K562 (cell line): ENCODE results near the gene HEATR1. TPM values are rescaled to one million over a fixed set of nuclear protein-coding genes. Genes with fewer than 3 reads are reported as not detected.

Experiments
- ATF1 ChIP-seq, 2 experiments: fragments of 450-650 bp in 1 of 2; IDR thresholded peaks; 2 replicates each; pipeline ENCODE4 v1.6.1; 2016; ENCODE audit warnings: missing compliant biosample characterization in 1 of 2, missing genetic modification characterization in 1 of 2
- ATF3 ChIP-seq, 2 experiments: fragments of 450-650 bp in 1 of 2; sonication (generic) in 1 of 2; formaldehyde crosslinking in 1 of 2; IDR thresholded peaks in 1 of 2; conservative IDR thresholded peaks in 1 of 2; 2 replicates each; pipeline versions ENCODE4 v1.6.1 to v1.8.1; 2016 to 2023; ENCODE audit warnings: mild to moderate bottlenecking in 2 of 2, moderate library complexity in 2 of 2, inconsistent platforms in 1 of 2, missing genetic modification reagents in 1 of 2
- BACH1 ChIP-seq: fragments of 200-800 bp; sonication (Bioruptor generic); IDR thresholded peaks from 2 replicates; pipeline ENCODE4 v1.6.1; 2016; ENCODE audit warnings: missing genetic modification characterization, missing compliant biosample characterization
- CEBPG ChIP-seq, 3 experiments: fragments of 200-800 bp in 1 of 3; sonication (Bioruptor generic) in 1 of 3; sonication (generic) in 1 of 3; formaldehyde crosslinking in 1 of 3; IDR thresholded peaks in 2 of 3; conservative IDR thresholded peaks in 1 of 3; 2 replicates each; pipeline versions ENCODE4 v1.6.1 to v1.8.0; 2016 to 2022; ENCODE audit warnings: missing compliant biosample characterization in 2 of 3, missing genetic modification characterization in 2 of 3, mild to moderate bottlenecking in 1 of 3, missing genetic modification reagents in 1 of 3
- CTBP1 ChIP-seq: fragments of 450-650 bp; IDR thresholded peaks from 2 replicates; pipeline ENCODE4 v1.6.1; 2016; ENCODE audit warnings: borderline replicate concordance
- FOSL1 ChIP-seq: fragments of 200-800 bp; sonication (Bioruptor generic); conservative IDR thresholded peaks from 2 replicates; pipeline ENCODE4 v1.6.1; 2016; ENCODE audit warnings: missing genetic modification characterization, missing compliant biosample characterization
- GTF2A2 ChIP-seq: IDR thresholded peaks from 2 replicates; pipeline ENCODE4 v1.6.1; 2016; ENCODE audit warnings: mild to moderate bottlenecking, missing genetic modification characterization, missing compliant biosample characterization
- HMGXB4 ChIP-seq: sonication (generic); formaldehyde crosslinking; IDR thresholded peaks from 2 replicates; pipeline ENCODE4 v1.8.1; 2023; ENCODE audit warnings: mild to moderate bottlenecking, missing genetic modification reagents
- KLF6 ChIP-seq: fragments of 250-450 bp; sonication (Bioruptor Pico); IDR thresholded peaks from 2 replicates; pipeline ENCODE4 v1.4.0; 2020; ENCODE audit warnings: mild to moderate bottlenecking, moderate library complexity, borderline replicate concordance
- LEF1 ChIP-seq: fragments of 450-650 bp; IDR thresholded peaks from 2 replicates; pipeline ENCODE4 v1.6.1; 2016; ENCODE audit warnings: mild to moderate bottlenecking
- NR2C1 ChIP-seq, 2 experiments: fragments of 450-650 bp; IDR thresholded peaks; 2 replicates each; pipeline ENCODE4 v1.6.1; 2017; ENCODE audit warnings: mild to moderate bottlenecking in 2 of 2, antibody characterized with exemption in 1 of 2, inconsistent platforms in 1 of 2, missing compliant biosample characterization in 1 of 2, missing genetic modification characterization in 1 of 2
- NR2C2 ChIP-seq, 2 experiments: fragments of 200-800 bp in 1 of 2; sonication (Bioruptor generic) in 1 of 2; sonication (generic) in 1 of 2; formaldehyde crosslinking in 1 of 2; IDR thresholded peaks; 2 replicates each; pipeline versions ENCODE4 v1.6.1 to v1.8.0; 2016 to 2022; ENCODE audit warnings: mild to moderate bottlenecking in 1 of 2, missing compliant biosample characterization in 1 of 2, missing genetic modification characterization in 1 of 2, missing genetic modification reagents in 1 of 2
- RCOR1 ChIP-seq, 2 experiments: IDR thresholded peaks; 2 replicates each; pipeline ENCODE4 v1.6.1; 2012; ENCODE audit warnings: low read depth in 2 of 2, low read length in 2 of 2, borderline replicate concordance in 1 of 2, improper control_type of control experiment in 1 of 2
- SMAD1 ChIP-seq: fragments of 150-350 bp; IDR thresholded peaks from 2 replicates; pipeline ENCODE4 v1.6.1; 2014; ENCODE audit warnings: low read length, low read depth; ENCODE audit not compliant: partially characterized antibody
- VEZF1 ChIP-seq: fragments of 200-800 bp; sonication (Bioruptor generic); IDR thresholded peaks from 2 replicates; pipeline ENCODE4 v1.6.1; 2017; ENCODE audit warnings: missing genetic modification characterization, missing compliant biosample characterization
- ZNF175 ChIP-seq: fragments of 200-800 bp; sonication (Bioruptor generic); IDR thresholded peaks from 2 replicates; pipeline ENCODE4 v1.6.1; 2016; ENCODE audit warnings: low read depth, mild to moderate bottlenecking, missing genetic modification characterization, missing compliant biosample characterization
- ZNF589 ChIP-seq: fragments of 200-800 bp; sonication (Bioruptor generic); IDR thresholded peaks from 2 replicates; pipeline ENCODE4 v1.6.1; 2016; ENCODE audit warnings: low read depth, missing genetic modification characterization, missing compliant biosample characterization
- ZNF79 ChIP-seq: fragments of 250-450 bp; sonication (Bioruptor Pico); IDR thresholded peaks from 2 replicates; pipeline ENCODE4 v1.4.0; 2020; ENCODE audit warnings: low read depth, mild to moderate bottlenecking, moderate library complexity
- polyA plus RNA-seq, 8 experiments: library from polyadenylated mRNA; depleted of rRNA in 4 of 8; stranded (reverse) in 5 of 8; unstranded in 3 of 8; fragments of >200 nt; fragmentation: Nextera tagmentation in 2 of 8; fragmentation: Illumina TruSeq in 1 of 8; extraction: Ambion mirVana in 2 of 8; extraction: Trizol in 1 of 8; gene quantifications; 2 replicates each; pipeline versions ENCODE4 v1.2.1 to v1.2.3, GENCODE V29; 2011 to 2014; ENCODE audit warnings: inconsistent platforms in 1 of 8, missing spikeins in 1 of 8
- total RNA-seq, 7 experiments: library from RNA; depleted of rRNA in 6 of 7; stranded (reverse); fragments of >200 nt in 6 of 7; fragmentation: Illumina TruSeq in 2 of 7; extraction: Trizol in 2 of 7; gene quantifications; 2 replicates each; pipeline versions ENCODE4 v1.2.1 to v1.2.3, GENCODE V29; 2011 to 2021; ENCODE audit warnings: low replicate concordance in 1 of 7

The HEATR1 gene
- total and polyA plus RNA-seq, 9 of the 15 experiments (the other 6 are each of a cell fraction or from before 2014, with no cell fraction given), result 28.3 to 108 (median 50.9) TPM

- TF ChIP-seq CTBP1 (peak; percentile 40; the same call in 1 of the 2 replicates), ZNF175 (CRISPR knock-in tag) (peak; percentile 96), ATF1 (CRISPR knock-in tag; IDR thresholded peaks at IDR 0.05) (no peak), ATF1 (tag; IDR thresholded peaks at IDR 0.05) (0 out of 2 replicates have a peak, but pooled peaks have one; percentile 7), HMGXB4 (CRISPR knock-in tag) (no peak), FOSL1 (tag) (peak; percentile 53), BACH1 (tag) (peak; percentile 76; the same call in 1 of the 2 replicates), SMAD1 (no peak), GTF2A2 (tag) (peak; percentile 7; the same call in 1 of the 2 replicates), ATF3 (IDR thresholded peaks at IDR 0.05) (peak; percentile 86), ATF3 (CRISPR knock-in tag; conservative IDR thresholded peaks at IDR 0.05) (no peak), ZNF589 (CRISPR knock-in tag) (peak; percentile 92), KLF6 (peak; percentile 84; the same call in 1 of the 2 replicates), VEZF1 (peak; percentile 48; the same call in 1 of the 2 replicates), NR2C1 (IDR thresholded peaks at IDR 0.05) (no peak), NR2C1 (tag; IDR thresholded peaks at IDR 0.05) (peak; percentile 68), RCOR1 (IDR thresholded peaks at IDR 0.05; ENCODE audit: borderline replicate concordance in 1 of 2, low read depth in 2 of 2, low read length in 2 of 2) (peak in 1 of 2 experiments; percentile 35; a peak in 1 of 4 replicates), ZNF79 (CRISPR knock-in tag) (peak; percentile 24; the same call in 1 of the 2 replicates), NR2C2 (CRISPR knock-in tag; IDR thresholded peaks at IDR 0.05) (no peak), NR2C2 (tag; IDR thresholded peaks at IDR 0.05) (peak; percentile 31; the same call in 1 of the 2 replicates), CEBPG (CRISPR knock-in tag; IDR thresholded peaks at IDR 0.05) (peak; percentile 95), CEBPG (tag; conservative IDR thresholded peaks at IDR 0.05 in 1 of 2, IDR thresholded peaks at IDR 0.05 in 1 of 2) (peak; percentile 83 to 99), LEF1 (peak; percentile 69; the same call in 1 of the 2 replicates)
Observed at GRCh38 chr1:236568285-236568894, 35.9 kb downstream of the HEATR1 start (continued).
